Astrocyte (in vitro differentiated cells and primary cell): ENCODE data around the gene BRD4. TPM values are rescaled to one million over a fixed set of nuclear protein-coding genes. Genes with fewer than 3 reads are reported as not detected.

Experiments
- DNase-seq: peaks from one replicate; pipeline ENCODE4 v3.0.0-alpha.2; 2010; ENCODE audit warnings: low read depth
- FAIRE-seq: peaks from 2 replicates; lab custom pipeline; 2011; peaks lifted over from hg19 to GRCh38; lab: Jason Lieb, UNC
- H2AFZ ChIP-seq: 2 replicates; pipeline ENCODE4 v1.6.0; 2012; ENCODE audit warnings: low read depth, low read length, inconsistent platforms
- H3K27ac ChIP-seq: 2 replicates; pipeline ENCODE4 v1.5.1; 2011; ENCODE audit warnings: low read depth, low read length, inconsistent platforms
- H3K27me3 ChIP-seq: 2 replicates; pipeline ENCODE4 v1.6.0; 2011; ENCODE audit warnings: low read length, inconsistent platforms; ENCODE audit not compliant: insufficient read depth
- H3K36me3 ChIP-seq: 2 replicates; pipeline ENCODE4 v1.5.1; 2011; ENCODE audit warnings: low read length, inconsistent platforms; ENCODE audit not compliant: insufficient read depth
- H3K4me1 ChIP-seq: 2 replicates; pipeline ENCODE4 v1.5.1; 2011; ENCODE audit warnings: low read length, inconsistent platforms; ENCODE audit not compliant: insufficient read depth
- H3K4me2 ChIP-seq: 2 replicates; pipeline ENCODE4 v1.6.0; 2012; ENCODE audit warnings: low read length, inconsistent platforms
- H3K4me3 ChIP-seq: 2 replicates; pipeline ENCODE4 v1.5.1; 2011; ENCODE audit warnings: low read depth, mild to moderate bottlenecking, low read length, inconsistent platforms; ENCODE audit not compliant: insufficient read depth
- H3K79me2 ChIP-seq: 2 replicates; pipeline ENCODE4 v1.6.0; 2012; ENCODE audit warnings: mild to moderate bottlenecking, low read length, inconsistent platforms; ENCODE audit not compliant: insufficient read depth
- H3K9ac ChIP-seq: 2 replicates; pipeline ENCODE4 v1.6.0; 2012; ENCODE audit warnings: mild to moderate bottlenecking, low read length, inconsistent platforms
- H3K9me3 ChIP-seq: 2 replicates; pipeline ENCODE4 v1.5.1; 2012; ENCODE audit warnings: low read depth, mild to moderate bottlenecking, low read length, inconsistent platforms; ENCODE audit not compliant: insufficient read depth
- H4K20me1 ChIP-seq: 2 replicates; pipeline ENCODE4 v1.6.0; 2012; ENCODE audit warnings: low read length, inconsistent platforms; ENCODE audit not compliant: insufficient read depth
- H3K27ac Mint-ChIP-seq: one replicate; pipeline ENCODE4 v1.8.0; 2021; ENCODE audit warnings: mild to moderate bottlenecking, mixed read lengths; ENCODE audit not compliant: unreplicated experiment
- H3K27me3 Mint-ChIP-seq: one replicate; pipeline ENCODE4 v1.8.0; 2021; ENCODE audit warnings: low read depth, mixed read lengths; ENCODE audit not compliant: unreplicated experiment
- H3K36me3 Mint-ChIP-seq: one replicate; pipeline ENCODE4 v1.8.0; 2021; ENCODE audit warnings: low read depth, mixed read lengths; ENCODE audit not compliant: unreplicated experiment
- H3K4me1 Mint-ChIP-seq: one replicate; pipeline ENCODE4 v1.8.0; 2021; ENCODE audit warnings: low read depth, mixed read lengths; ENCODE audit not compliant: unreplicated experiment
- H3K4me3 Mint-ChIP-seq: one replicate; pipeline ENCODE4 v1.8.0; 2021; ENCODE audit warnings: mild to moderate bottlenecking, moderate library complexity, mixed read lengths; ENCODE audit not compliant: unreplicated experiment
- H3K9me3 Mint-ChIP-seq: one replicate; pipeline ENCODE4 v1.8.0; 2021; ENCODE audit warnings: mild to moderate bottlenecking, mixed read lengths; ENCODE audit not compliant: unreplicated experiment
- CTCF ChIP-seq: IDR thresholded peaks from 2 replicates; pipeline ENCODE4 v1.5.1; 2011; ENCODE audit warnings: low read depth, mild to moderate bottlenecking, inconsistent platforms, low read length, moderate library complexity; ENCODE audit not compliant: insufficient read depth
- EZH2 ChIP-seq: IDR thresholded peaks from 2 replicates; pipeline ENCODE4 v1.6.1; 2012; ENCODE audit warnings: mild to moderate bottlenecking, low read length, inconsistent platforms; ENCODE audit not compliant: insufficient read depth
- total RNA-seq: library from RNA; stranded (reverse); gene quantifications from 2 replicates; pipeline ENCODE4 v1.2.1, GENCODE V29; 2021

Gene BRD4
- total RNA-seq, 1 donor from 2014 or later: 128 TPM

GRCh38 chr19:15372470-15372869 is 40.1 kb upstream of the BRD4 start:
- H3K36me3 ChIP-seq: peaks cover 26% of the 10 kb centered on the region
- H3K36me3 Mint-ChIP-seq: peaks cover 20% of the 10 kb centered on the region

GRCh38 chr19:15371786-15372380 is 39.5 kb upstream of the BRD4 start:
- no peaks in the 10 kb centered on the region for H3K9me3 ChIP-seq
- DNase-seq: no peak
- peaks cover 10% of the 10 kb centered on the region for H3K4me1 Mint-ChIP-seq

More at GRCh38 chr19:15372470-15372869, 40.1 kb upstream of the BRD4 start:
- FAIRE-seq (no peak), DNase-seq (no peak)
- H3K9me3 Mint-ChIP-seq: no peaks in the 10 kb centered on the region
- TF ChIP-seq CTCF (no peak), EZH2 (no peak)
- Histone ChIP-seq H2AFZ (no peak overlapping the region), H3K79me2 (peaks cover 68% of the 10 kb centered on the region), H3K9me3 (no peaks in the 10 kb centered on the region), H3K4me1 (peaks cover 14% of the 10 kb centered on the region), H3K9ac (no peak overlapping the region), H3K27me3 (no peaks in the 10 kb centered on the region), H3K27ac (no peak overlapping the region), H4K20me1 (peaks cover 69% of the 10 kb centered on the region), H3K4me2 (no peak overlapping the region), H3K4me3 (no peak overlapping the region)
- H3K4me1 Mint-ChIP-seq: peaks cover 14% of the 10 kb centered on the region
- no peak overlapping the region for H3K4me3 Mint-ChIP-seq
- no peaks in the 10 kb centered on the region for H3K27me3 Mint-ChIP-seq
- H3K27ac Mint-ChIP-seq: no peak overlapping the region

More at GRCh38 chr19:15371786-15372380, 39.5 kb upstream of the BRD4 start:
- Mint-ChIP-seq H3K4me3 (no peak overlapping the region), H3K36me3 (peaks cover 22% of the 10 kb centered on the region), H3K27ac (no peak overlapping the region), H3K27me3 (no peaks in the 10 kb centered on the region), H3K9me3 (no peaks in the 10 kb centered on the region)
- peaks cover 64% of the 10 kb centered on the region for H4K20me1 ChIP-seq
- TF ChIP-seq EZH2 (no peak), CTCF (no peak)
- H3K27me3 ChIP-seq: no peaks in the 10 kb centered on the region
- no peak overlapping the region for H3K9ac ChIP-seq
- H3K27ac ChIP-seq: no peak overlapping the region
- no peak overlapping the region for H3K4me3 ChIP-seq
- H3K79me2 ChIP-seq: peaks cover 62% of the 10 kb centered on the region
- H2AFZ ChIP-seq: no peak overlapping the region
- peaks cover 9% of the 10 kb centered on the region for H3K4me1 ChIP-seq
- H3K36me3 ChIP-seq: peaks cover 26% of the 10 kb centered on the region
- FAIRE-seq: no peak
- H3K4me2 ChIP-seq: no peak overlapping the region
